Measurements from ENCODE around the gene CLTC. TPM values are rescaled to one million over a fixed set of nuclear protein-coding genes. Genes with fewer than 3 reads are reported as not detected.

CLTC gene
- total and polyA plus RNA-seq, 2 of the 4 experiments (the other 2 are of a cell fraction): 181 to 641 TPM

GRCh38 chr17:59680314-59680713 lies 60.6 kb downstream of the CLTC start:
- Histone ChIP-seq H3K9me1 (ENCODE audit: insufficient read depth, low read length) (peaks cover 3% of the 10 kb centered on the region; the same call in 1 of the 2 replicates), H3K4ac (ENCODE audit: low read depth, low read length) (no peak overlapping the region), H3K23ac (ENCODE audit: low read depth, low read length) (no peak overlapping the region), H4K20me1 (ENCODE audit: insufficient read depth, low read length) (no peaks in the 10 kb centered on the region; the same call in 1 of the 2 replicates), H3K79me1 (ENCODE audit: low read depth in 1 of 2, low read length in 2 of 2) (peaks cover 27 to 68% of the 10 kb centered on the region in 2 experiments), H3K56ac (ENCODE audit: extremely low read depth, insufficient read depth, low read length) (no peak overlapping the region), H4K5ac (ENCODE audit: low read depth, low read length) (no peak overlapping the region), H2AK5ac (ENCODE audit: low read depth, low read length) (no peak overlapping the region), H2AK9ac (replicated peaks; ENCODE audit: low read depth, low read length, poor library complexity) (no peak overlapping the region), H3K27me3 (ENCODE audit: control insufficient read depth, insufficient read depth, low read length) (no peaks in the 10 kb centered on the region), H3K36me3 (ENCODE audit: control insufficient read depth, insufficient read depth, low read length) (peaks cover 64% of the 10 kb centered on the region), H2BK5ac (ENCODE audit: low read depth, low read length, poor library complexity, severe bottlenecking) (peak overlapping the region; percentile 82), H3K4me3 (ENCODE audit: insufficient read depth, low read depth, low read length) (no peak overlapping the region), H3K27ac (ENCODE audit: insufficient read depth, low read length) (no peak overlapping the region), H3K4me2 (ENCODE audit: low read depth, low read length) (no peak overlapping the region), H3K9me3 (ENCODE audit: control insufficient read depth, insufficient read depth, low read length) (no peaks in the 10 kb centered on the region), H2BK20ac (ENCODE audit: low read depth, low read length) (no peak overlapping the region), H4K91ac (ENCODE audit: insufficient read depth, low read depth, low read length) (no peak overlapping the region), H4K8ac (ENCODE audit: low read depth in 2 of 2, low read length in 2 of 2) (no peak overlapping the region), H3K4me1 (ENCODE audit: control insufficient read depth, insufficient read depth, low read length) (peaks cover 7% of the 10 kb centered on the region), H3K9ac (ENCODE audit: low read depth, low read length) (no peak overlapping the region), H2BK120ac (ENCODE audit: low read depth, low read length) (no peak overlapping the region), H2BK15ac (ENCODE audit: low read depth, low read length) (no peak overlapping the region), H2AFZ (replicated peaks; ENCODE audit: low read length, poor library complexity) (no peak overlapping the region), H3K14ac (replicated peaks; ENCODE audit: low read depth, low read length) (no peak overlapping the region), H3K18ac (ENCODE audit: low read depth, low read length) (no peak overlapping the region)
- ChIA-PET POLR2A (ENCODE audit: unreplicated experiment) (no interaction called here), CTCF (interaction anchor here (0.9 kb wide), 1 partner anchor 9 kb away, joined by 3 read pairs; no protein-coding TSS in a partner anchor)
- intact Hi-C loops (cut with micrococcal nuclease) (loop anchor here (1.0 kb wide), 1 partner anchor 8 kb away; no protein-coding TSS in a partner anchor), in situ Hi-C loops (cut with MboI; ENCODE audit: low sequenced_read_pairs) (loop anchor here (10.0 kb wide), 1 partner anchor 374 kb away; no protein-coding TSS in a partner anchor), dilution Hi-C loops (cut with HindIII; ENCODE audit: low sequenced_read_pairs, unreplicated experiment) (no loop called here)
- DNase-seq: peak; percentile 65
- no peak for TF ChIP-seq MXI1 (IDR thresholded peaks at IDR 0.05; ENCODE audit: borderline replicate concordance, low read depth, low read length)
- peak; percentile 63; the same call in 1 of the 2 replicates for TF ChIP-seq CEBPB (IDR thresholded peaks at IDR 0.05; ENCODE audit: low read depth, low read length)
- ATAC-seq (ENCODE audit: low read depth): peak; percentile 66
- BruUV-seq (replicated peaks): no TSS peak
- no CpG with 5 or more reads among the region's 4 CpGs for WGBS, 2 experiments (ENCODE audit: extremely low coverage in 2 of 2, insufficient read length in 1 of 2)
